Activated CD8-positive, alpha-beta T cell treated with anti-CD3 and anti-CD28 coated beads, Interleukin-2, amount 10 ng/mL, durations not matched to agents 7 days and 5 days (primary cell): ENCODE measurements around the gene CD6. TPM values are rescaled to one million over a fixed set of nuclear protein-coding genes. Genes with fewer than 3 reads are reported as not detected.

ENCODE experiments used
- ATAC-seq: fragments of 150-1000 bp; cut with Tn5 transposase; one replicate; pipeline ENCODE4 v1.10.0; 2021; ENCODE audit warnings: moderate library complexity
- CTCF ChIA-PET: fragments of 350-600 bp; sonication (Branson Sonifier 250); formaldehyde crosslinking; loops from one replicate; lab custom pipeline; 2021; ENCODE audit warnings: antibody characterized with exemption; lab: Charles Lee
- POLR2A ChIA-PET: fragments of 350-600 bp; sonication (Branson Sonifier 250); formaldehyde crosslinking; loops from one replicate; lab custom pipeline; 2021; ENCODE audit warnings: antibody characterized with exemption; lab: Charles Lee
- DNase-seq: peaks from one replicate; pipeline ENCODE4 v3.0.0-alpha.2; 2020
- H3K27ac Mint-ChIP-seq: one replicate; pipeline ENCODE4 v1.8.0; 2021; ENCODE audit warnings: mild to moderate bottlenecking, mixed read lengths
- H3K27me3 Mint-ChIP-seq: one replicate; pipeline ENCODE4 v1.8.0; 2021; ENCODE audit warnings: low read depth, mixed read lengths
- H3K36me3 Mint-ChIP-seq: one replicate; pipeline ENCODE4 v1.8.0; 2021; ENCODE audit warnings: low read depth, mixed read lengths
- H3K4me1 Mint-ChIP-seq: one replicate; pipeline ENCODE4 v1.8.0; 2021; ENCODE audit warnings: low read depth, mixed read lengths
- H3K4me3 Mint-ChIP-seq: one replicate; pipeline ENCODE4 v1.8.0; 2021; ENCODE audit warnings: mild to moderate bottlenecking, mixed read lengths
- H3K9me3 Mint-ChIP-seq: one replicate; pipeline ENCODE4 v1.8.0; 2022; ENCODE audit warnings: mixed read lengths; ENCODE audit not compliant: insufficient read depth
- total RNA-seq, 2 experiments: library from RNA; stranded (reverse); gene quantifications; one replicate each; pipeline ENCODE4 v1.2.3, GENCODE V29; 2021

Gene CD6
- total RNA-seq, 2 experiments from 2014 or later: 214 to 222 TPM

- peak; percentile 52 for ATAC-seq
- no peaks in the 10 kb centered on the region for H3K27me3 Mint-ChIP-seq
- H3K4me3 Mint-ChIP-seq: peak overlapping the region; percentile 19
- ChIA-PET CTCF (no interaction called here), POLR2A (interaction anchor here (0.9 to 3.7 kb wide), 8 partner anchors 12 to 90 kb away, joined by 3 to 18 read pairs (median 6); no protein-coding TSS in a partner anchor)
- H3K36me3 Mint-ChIP-seq: peaks cover 62% of the 10 kb centered on the region
- DNase-seq: peak; percentile 86
- peaks cover 69% of the 10 kb centered on the region for H3K4me1 Mint-ChIP-seq
- H3K9me3 Mint-ChIP-seq: no peaks in the 10 kb centered on the region
- peak overlapping the region; percentile 85 for H3K27ac Mint-ChIP-seq
Observed at GRCh38 chr11:61021661-61022212, 50.3 kb downstream of the CD6 start.

GRCh38 chr11:61022311-61023085, 51.0 kb downstream of the CD6 start:
- POLR2A ChIA-PET: interaction anchor here (0.9 to 3.7 kb wide), 10 partner anchors 11 to 89 kb away, joined by 3 to 18 read pairs (median 6); no protein-coding TSS in a partner anchor
- CTCF ChIA-PET: interaction anchor here (0.8 to 2.2 kb wide), 11 partner anchors 14 to 191 kb away, joined by 3 to 7 read pairs (median 3); partner anchors contain the start of genes CD6 and TMEM109
- ATAC-seq (no peak), DNase-seq (no peak)
- Mint-ChIP-seq H3K4me1 (peaks cover 75% of the 10 kb centered on the region), H3K36me3 (peaks cover 56% of the 10 kb centered on the region), H3K27me3 (no peaks in the 10 kb centered on the region), H3K27ac (peak overlapping the region; percentile 85), H3K4me3 (peak overlapping the region; percentile 19), H3K9me3 (no peaks in the 10 kb centered on the region)

GRCh38 chr11:61023086-61023965, 51.8 kb downstream of the CD6 start:
- Mint-ChIP-seq H3K4me3 (peak overlapping the region; percentile 3), H3K9me3 (no peaks in the 10 kb centered on the region), H3K27ac (peak overlapping the region; percentile 85), H3K4me1 (peaks cover 83% of the 10 kb centered on the region), H3K36me3 (peaks cover 50% of the 10 kb centered on the region), H3K27me3 (no peaks in the 10 kb centered on the region)
- DNase-seq (peak; percentile 74), ATAC-seq (peak; percentile 32)
- CTCF ChIA-PET: interaction anchor here (0.6 to 2.2 kb wide), 14 partner anchors 13 to 191 kb away, joined by 3 to 7 read pairs (median 3); partner anchors contain the start of genes CD6 and TMEM109
- POLR2A ChIA-PET: interaction anchor here (0.8 to 3.7 kb wide), 10 partner anchors 10 to 88 kb away, joined by 3 to 18 read pairs (median 6); no protein-coding TSS in a partner anchor

- H3K27me3 Mint-ChIP-seq: no peaks in the 10 kb centered on the region
- H3K9me3 Mint-ChIP-seq: no peaks in the 10 kb centered on the region
- peaks cover 89% of the 10 kb centered on the region for H3K4me1 Mint-ChIP-seq
- ChIA-PET CTCF (interaction anchor here (0.6 to 2.2 kb wide), 8 partner anchors 14 to 109 kb away, joined by 3 to 7 read pairs (median 4); partner anchors contain the start of gene CD6), POLR2A (interaction anchor here (0.8 to 3.7 kb wide), 7 partner anchors 10 to 87 kb away, joined by 3 to 18 read pairs (median 8); no protein-coding TSS in a partner anchor)
- peak overlapping the region; percentile 85 for H3K27ac Mint-ChIP-seq
- peaks cover 44% of the 10 kb centered on the region for H3K36me3 Mint-ChIP-seq
- H3K4me3 Mint-ChIP-seq: no peak overlapping the region
- DNase-seq (no peak), ATAC-seq (no peak)
Observed at GRCh38 chr11:61023966-61024295, 52.5 kb downstream of the CD6 start.

- peak overlapping the region; percentile 96 for H3K27ac Mint-ChIP-seq
- ChIA-PET POLR2A (interaction anchor here (0.9 to 4.2 kb wide), 11 partner anchors 11 to 67 kb away, joined by 3 to 67 read pairs (median 5); no protein-coding TSS in a partner anchor), CTCF (interaction anchor here (1.1 to 2.1 kb wide), 6 partner anchors 9 to 104 kb away, joined by 3 to 11 read pairs (median 4); partner anchors contain the start of gene CD6)
- DNase-seq (no peak), ATAC-seq (peak; percentile 0)
- no peaks in the 10 kb centered on the region for H3K9me3 Mint-ChIP-seq
- peaks cover 95% of the 10 kb centered on the region for H3K4me1 Mint-ChIP-seq
- H3K4me3 Mint-ChIP-seq: peak overlapping the region; percentile 76
- H3K27me3 Mint-ChIP-seq: no peaks in the 10 kb centered on the region
- peaks cover 32% of the 10 kb centered on the region for H3K36me3 Mint-ChIP-seq
Observed at GRCh38 chr11:61024938-61025820, 53.7 kb downstream of the CD6 start.

- Mint-ChIP-seq H3K36me3 (peaks cover 26% of the 10 kb centered on the region), H3K4me1 (peaks cover 91% of the 10 kb centered on the region), H3K9me3 (no peaks in the 10 kb centered on the region), H3K27ac (peak overlapping the region; percentile 96), H3K27me3 (no peaks in the 10 kb centered on the region), H3K4me3 (peak overlapping the region; percentile 76)
- DNase-seq: no peak
- ChIA-PET CTCF (interaction anchor here (1.0 to 2.1 kb wide), 7 partner anchors 9 to 103 kb away, joined by 3 to 11 read pairs (median 3); partner anchors contain the start of gene CD6), POLR2A (interaction anchor here (0.9 to 4.2 kb wide), 16 partner anchors 10 to 88 kb away, joined by 3 to 67 read pairs (median 4); no protein-coding TSS in a partner anchor)
- peak; percentile 8 for ATAC-seq
Observed at GRCh38 chr11:61025821-61026120, 54.3 kb downstream of the CD6 start.

- Mint-ChIP-seq H3K4me3 (peak overlapping the region; percentile 76), H3K36me3 (peaks cover 20% of the 10 kb centered on the region), H3K27me3 (no peaks in the 10 kb centered on the region), H3K4me1 (peaks cover 88% of the 10 kb centered on the region), H3K27ac (peak overlapping the region; percentile 96), H3K9me3 (no peaks in the 10 kb centered on the region)
- ATAC-seq (peak; percentile 34), DNase-seq (peak; percentile 77)
- POLR2A ChIA-PET: interaction anchor here (0.9 to 4.2 kb wide), 20 partner anchors 8 to 111 kb away, joined by 3 to 67 read pairs (median 4); no protein-coding TSS in a partner anchor
- CTCF ChIA-PET: interaction anchor here (0.7 to 2.1 kb wide), 8 partner anchors 8 to 103 kb away, joined by 3 to 11 read pairs (median 3); partner anchors contain the start of gene CD6
Observed at GRCh38 chr11:61026121-61027031, 54.9 kb downstream of the CD6 start.

- DNase-seq (peak; percentile 70), ATAC-seq (peak; percentile 38)
- peak overlapping the region; percentile 96 for H3K27ac Mint-ChIP-seq
- H3K9me3 Mint-ChIP-seq: no peaks in the 10 kb centered on the region
- ChIA-PET CTCF (interaction anchor here (0.7 to 2.1 kb wide), 6 partner anchors 9 to 112 kb away, joined by 3 to 11 read pairs (median 4); partner anchors contain the start of gene CD6), POLR2A (interaction anchor here (0.7 to 4.2 kb wide), 15 partner anchors 7 to 112 kb away, joined by 3 to 67 read pairs (median 4); partner anchors contain the start of gene CD5)
- no peaks in the 10 kb centered on the region for H3K27me3 Mint-ChIP-seq
- H3K4me3 Mint-ChIP-seq: peak overlapping the region; percentile 76
- H3K36me3 Mint-ChIP-seq: peaks cover 17% of the 10 kb centered on the region
- H3K4me1 Mint-ChIP-seq: peaks cover 83% of the 10 kb centered on the region
Observed at GRCh38 chr11:61027141-61027840, 55.8 kb downstream of the CD6 start.
